Colonic mucosa (tissue), 4 donors: ENCODE data around the gene EVI5L. TPM values are rescaled to one million over a fixed set of nuclear protein-coding genes. Genes with fewer than 3 reads are reported as not detected.
A peak's percentile ranks its signal among the peaks of the same experiment; 100 is the strongest.

ENCODE experiments used
- DNase-seq: peaks from one replicate; pipeline ENCODE4 v3.0.0-alpha.2; 2020
- H3K27ac ChIP-seq: fragments of 200-600 bp; one replicate; pipeline ENCODE4 v1.8.0; 2021
- H3K27me3 ChIP-seq: fragments of 200-600 bp; one replicate; pipeline ENCODE4 v1.8.0; 2021
- H3K36me3 ChIP-seq: fragments of 200-600 bp; one replicate; pipeline ENCODE4 v1.8.0; 2021
- H3K4me1 ChIP-seq: fragments of 200-600 bp; one replicate; pipeline ENCODE4 v1.8.0; 2021; ENCODE audit warnings: mild to moderate bottlenecking
- H3K4me3 ChIP-seq: fragments of 200-600 bp; one replicate; pipeline ENCODE4 v1.8.0; 2021
- H3K9ac ChIP-seq, 2 donors: one replicate each; pipeline ENCODE4 v1.7.0; 2013; ENCODE audit warnings: control low read depth in 2 of 2, low read depth in 2 of 2, low read length in 2 of 2
- H3K9me3 ChIP-seq: fragments of 200-600 bp; one replicate; pipeline ENCODE4 v1.8.0; 2021
- intact Hi-C: fragments of 100-400 bp; cut with DNase I; formaldehyde crosslinking; loops from one replicate; pipeline ENCODE4 v1.14.1; 2022
- total RNA-seq, 2 donors: library from RNA; stranded (reverse); fragmentation: NEBNext Ultra II Directional in 1 of 2; extraction: Animal tissue kit (Norgen Biotek cat#: 25700) in 1 of 2; gene quantifications; one replicate each; pipeline ENCODE4 v1.2.1, GENCODE V29; 2021
- TF ChIP-seq, protein P1 (sequence below): fragments of 200-600 bp; IDR thresholded peaks from one replicate; pipeline ENCODE4 v1.8.0; 2022; ENCODE audit warnings: antibody characterized with exemption, mild to moderate bottlenecking
- donor health status: healthy.
- donor health status: DM: no; HTN: no; CAD: no.
- donor health status: DM: no; HTN: no; CAD: no.

Gene EVI5L
- total RNA-seq, 2 donors from 2014 or later: 10.6 to 12.0 TPM

DNA sequence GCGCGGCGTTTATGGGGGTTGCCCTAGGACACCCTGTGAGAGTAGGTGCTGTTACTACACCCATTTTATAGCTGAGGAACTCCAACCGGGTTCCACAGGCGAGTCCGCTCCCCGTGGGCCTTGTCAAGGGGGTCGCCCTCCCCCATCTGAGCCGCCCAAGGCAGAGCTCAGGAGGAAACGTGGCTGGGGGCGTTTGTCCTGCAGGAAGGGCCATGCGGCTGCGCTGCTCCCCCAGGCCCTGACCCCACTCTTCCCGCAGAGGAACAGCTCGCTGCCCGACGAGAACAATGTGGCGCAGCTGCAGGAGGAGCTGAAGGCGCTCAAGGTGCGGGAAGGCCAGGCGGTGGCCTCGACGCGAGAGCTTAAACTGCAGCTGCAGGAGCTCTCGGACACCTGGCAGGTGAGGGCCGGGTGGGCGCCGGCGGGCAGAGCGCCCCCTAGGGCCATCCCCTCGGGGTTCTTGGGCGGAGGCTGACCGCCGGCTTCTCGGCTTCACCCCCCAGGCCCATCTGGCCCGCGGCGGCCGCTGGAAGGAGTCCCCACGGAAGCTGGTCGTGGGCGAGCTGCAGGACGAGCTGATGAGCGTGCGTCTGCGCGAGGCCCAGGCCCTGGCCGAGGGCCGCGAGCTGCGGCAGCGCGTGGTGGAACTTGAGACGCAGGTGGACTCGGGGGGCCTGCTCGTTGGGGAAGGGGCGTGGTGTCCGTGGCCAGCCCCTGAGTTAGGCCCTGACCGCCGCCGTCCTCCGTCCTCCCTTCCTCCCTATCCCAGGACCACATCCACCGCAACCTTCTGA, 31.8 kb downstream of the EVI5L start:
- Histone ChIP-seq H3K9ac (no peak overlapping the region), H3K9me3 (no peaks in the 10 kb centered on the region), H3K27me3 (peaks cover 33% of the 10 kb centered on the region), H3K4me1 (peaks cover 7% of the 10 kb centered on the region), H3K36me3 (no peaks in the 10 kb centered on the region), H3K4me3 (peak overlapping the region; percentile 17), H3K27ac (no peak overlapping the region)
- TF ChIP-seq, protein P1, sequence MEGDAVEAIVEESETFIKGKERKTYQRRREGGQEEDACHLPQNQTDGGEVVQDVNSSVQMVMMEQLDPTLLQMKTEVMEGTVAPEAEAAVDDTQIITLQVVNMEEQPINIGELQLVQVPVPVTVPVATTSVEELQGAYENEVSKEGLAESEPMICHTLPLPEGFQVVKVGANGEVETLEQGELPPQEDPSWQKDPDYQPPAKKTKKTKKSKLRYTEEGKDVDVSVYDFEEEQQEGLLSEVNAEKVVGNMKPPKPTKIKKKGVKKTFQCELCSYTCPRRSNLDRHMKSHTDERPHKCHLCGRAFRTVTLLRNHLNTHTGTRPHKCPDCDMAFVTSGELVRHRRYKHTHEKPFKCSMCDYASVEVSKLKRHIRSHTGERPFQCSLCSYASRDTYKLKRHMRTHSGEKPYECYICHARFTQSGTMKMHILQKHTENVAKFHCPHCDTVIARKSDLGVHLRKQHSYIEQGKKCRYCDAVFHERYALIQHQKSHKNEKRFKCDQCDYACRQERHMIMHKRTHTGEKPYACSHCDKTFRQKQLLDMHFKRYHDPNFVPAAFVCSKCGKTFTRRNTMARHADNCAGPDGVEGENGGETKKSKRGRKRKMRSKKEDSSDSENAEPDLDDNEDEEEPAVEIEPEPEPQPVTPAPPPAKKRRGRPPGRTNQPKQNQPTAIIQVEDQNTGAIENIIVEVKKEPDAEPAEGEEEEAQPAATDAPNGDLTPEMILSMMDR: no peak
- DNase-seq: no peak
- intact Hi-C loops: no loop called here

DNA sequence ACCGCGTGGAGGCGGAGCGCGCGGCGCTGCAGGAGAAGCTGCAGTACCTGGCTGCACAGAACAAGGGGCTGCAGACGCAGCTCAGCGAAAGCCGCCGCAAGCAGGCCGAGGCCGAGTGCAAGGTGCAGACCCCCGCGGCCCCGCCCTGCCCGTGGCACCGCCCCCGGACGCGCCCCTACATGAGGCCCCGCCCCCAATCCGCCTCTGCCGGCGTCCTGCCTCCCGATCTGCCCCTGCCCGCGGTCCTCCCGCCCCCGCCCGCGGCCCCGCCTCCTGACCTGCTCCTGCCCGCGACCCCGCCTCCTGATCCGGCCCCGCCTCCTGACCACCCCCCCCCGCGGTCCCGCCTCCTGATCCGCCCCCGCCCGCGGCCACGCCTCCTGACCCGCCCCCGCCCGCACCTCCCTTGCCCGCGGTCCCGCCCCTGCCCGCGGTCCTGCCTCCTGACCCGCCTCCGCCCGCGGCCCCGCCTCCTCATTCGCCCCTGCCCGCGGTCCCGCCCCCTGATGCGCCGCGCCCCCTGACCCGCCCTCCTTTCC, 32.5 kb downstream of the EVI5L start:
- intact Hi-C loops: no loop called here
- H3K36me3 ChIP-seq: no peaks in the 10 kb centered on the region
- no peak overlapping the region for H3K9ac ChIP-seq
- TF ChIP-seq, protein P1: no peak
- H3K4me1 ChIP-seq: peaks cover 7% of the 10 kb centered on the region
- H3K27ac ChIP-seq: no peak overlapping the region
- peak overlapping the region; percentile 17 for H3K4me3 ChIP-seq
- no peaks in the 10 kb centered on the region for H3K9me3 ChIP-seq
- peak; percentile 87 for DNase-seq
- peaks cover 33% of the 10 kb centered on the region for H3K27me3 ChIP-seq

DNA sequence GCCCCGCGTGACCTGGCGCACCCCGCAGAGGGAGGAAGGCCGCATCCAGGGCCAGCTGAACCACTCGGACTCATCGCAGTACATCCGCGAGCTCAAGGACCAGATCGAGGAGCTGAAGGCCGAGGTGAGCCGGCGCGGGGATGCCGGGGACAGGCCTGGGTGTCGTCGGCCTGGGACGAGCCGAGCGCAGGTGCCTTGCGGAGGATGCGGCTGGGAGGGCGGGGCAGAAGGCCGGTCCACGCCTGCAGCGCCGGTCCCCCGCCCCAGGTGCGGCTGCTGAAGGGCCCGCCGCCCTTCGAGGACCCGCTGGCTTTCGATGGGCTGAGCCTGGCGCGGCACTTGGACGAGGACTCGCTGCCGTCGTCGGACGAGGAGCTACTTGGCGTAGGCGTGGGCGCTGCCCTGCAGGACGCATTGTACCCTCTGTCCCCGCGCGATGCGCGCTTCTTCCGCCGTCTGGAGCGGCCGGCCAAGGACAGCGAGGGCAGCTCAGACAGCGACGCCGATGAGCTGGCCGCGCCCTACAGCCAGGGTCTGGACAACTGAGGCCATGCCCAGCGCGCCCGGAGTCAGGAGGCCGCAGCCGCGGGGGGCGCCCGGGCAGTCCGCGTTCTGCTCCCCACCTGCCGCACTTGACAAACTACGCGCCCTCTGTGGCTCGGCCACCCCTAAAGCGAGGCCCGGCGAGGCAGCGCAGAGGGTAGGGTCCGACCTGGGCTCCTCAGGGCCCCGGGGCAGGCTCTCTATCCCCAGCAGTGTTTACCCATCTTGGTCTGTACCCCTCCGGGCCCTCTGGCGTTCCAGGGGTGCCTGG, 33.3 kb downstream of the EVI5L start:
- no peak overlapping the region for H3K9ac ChIP-seq
- H3K4me1 ChIP-seq: peaks cover 9% of the 10 kb centered on the region
- DNase-seq: no peak
- no peaks in the 10 kb centered on the region for H3K9me3 ChIP-seq
- TF ChIP-seq, protein P1: no peak
- H3K4me3 ChIP-seq: no peak overlapping the region
- H3K36me3 ChIP-seq: no peaks in the 10 kb centered on the region
- peaks cover 33% of the 10 kb centered on the region for H3K27me3 ChIP-seq
- intact Hi-C loops: no loop called here
- no peak overlapping the region for H3K27ac ChIP-seq

DNA sequence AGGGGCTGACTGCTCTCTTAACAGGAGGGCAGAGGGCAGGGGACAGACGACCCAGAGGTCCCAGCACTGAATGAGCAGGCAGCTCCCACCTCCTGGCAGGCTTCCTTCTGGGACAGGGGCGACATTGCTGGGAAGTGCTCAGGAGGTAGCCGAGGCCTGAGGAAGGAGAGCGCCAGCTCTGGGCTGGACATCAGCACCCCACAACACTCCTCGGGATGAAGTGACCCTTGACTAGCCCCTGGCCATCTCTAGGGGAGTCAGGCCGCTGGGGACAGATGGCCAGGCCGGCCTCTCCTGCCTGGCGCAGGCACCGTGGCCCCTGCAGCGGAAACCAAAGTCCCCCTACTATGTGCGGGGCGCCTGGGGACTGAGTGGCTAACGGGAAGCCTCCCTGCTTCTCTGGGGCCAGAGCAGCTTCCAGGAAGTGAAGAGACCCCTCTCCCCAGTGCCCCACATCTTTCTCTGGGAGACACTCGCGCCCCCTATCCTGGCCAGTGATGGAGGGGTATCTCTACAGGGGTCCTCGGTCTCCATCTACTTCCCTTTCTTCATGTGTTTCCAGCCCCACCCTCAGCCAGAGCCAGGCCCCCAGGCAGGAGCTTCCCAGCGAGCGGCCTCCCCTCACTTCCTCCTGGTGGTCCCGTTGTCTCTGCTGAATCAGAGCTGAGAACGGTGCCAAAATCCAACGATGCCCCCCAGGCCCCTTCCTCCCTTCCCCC, 34.1 kb downstream of the EVI5L start:
- intact Hi-C loops: no loop called here
- H3K27ac ChIP-seq: no peak overlapping the region
- TF ChIP-seq, protein P1: no peak
- no peaks in the 10 kb centered on the region for H3K9me3 ChIP-seq
- peaks cover 12% of the 10 kb centered on the region for H3K4me1 ChIP-seq
- H3K27me3 ChIP-seq: peaks cover 33% of the 10 kb centered on the region
- H3K36me3 ChIP-seq: no peaks in the 10 kb centered on the region
- H3K9ac ChIP-seq: no peak overlapping the region
- no peak overlapping the region for H3K4me3 ChIP-seq
- no peak for DNase-seq

DNA sequence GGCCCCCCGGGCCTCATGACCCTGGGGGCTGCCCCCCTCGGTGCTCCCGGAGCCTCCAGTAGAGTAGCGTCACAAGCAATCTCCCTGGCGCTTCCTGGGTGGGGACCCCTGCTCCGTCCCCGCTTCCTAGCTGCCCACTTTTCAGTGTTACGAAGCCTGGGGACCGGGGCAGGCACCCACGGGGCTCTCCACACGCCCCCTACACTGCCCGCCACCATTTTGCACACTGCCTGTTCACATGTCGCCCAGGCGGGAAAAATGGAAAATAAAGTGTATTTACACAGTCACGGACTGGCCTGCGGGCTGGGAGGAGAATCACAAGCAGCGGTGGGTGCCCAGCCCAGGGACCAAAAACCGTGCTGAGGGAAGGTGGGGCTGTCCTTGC, 34.7 kb downstream of the EVI5L start:
- TF ChIP-seq, protein P1: no peak
- DNase-seq: no peak
- H3K27me3 ChIP-seq: peaks cover 33% of the 10 kb centered on the region
- no peak overlapping the region for H3K27ac ChIP-seq
- intact Hi-C loops: no loop called here
- peaks cover 12% of the 10 kb centered on the region for H3K4me1 ChIP-seq
- H3K9me3 ChIP-seq: no peaks in the 10 kb centered on the region
- H3K9ac ChIP-seq: no peak overlapping the region
- H3K4me3 ChIP-seq: no peak overlapping the region
- no peaks in the 10 kb centered on the region for H3K36me3 ChIP-seq
